Chondrocyte (in vitro differentiated cells): ENCODE measurements around the gene CCDC159. TPM values are rescaled to one million over a fixed set of nuclear protein-coding genes. Genes with fewer than 3 reads are reported as not detected.

Source experiments
- DNase-seq: peaks from one replicate; pipeline ENCODE4 v3.0.0; 2021; ENCODE audit warnings: mixed read lengths, low spot score
- H3K27ac Mint-ChIP-seq: one replicate; pipeline ENCODE4 v1.8.0; 2021; ENCODE audit warnings: mild to moderate bottlenecking, moderate library complexity, mixed read lengths; ENCODE audit not compliant: unreplicated experiment
- H3K27me3 Mint-ChIP-seq: 2 replicates; pipeline ENCODE4 v1.8.0; 2021; ENCODE audit warnings: low read depth, mixed read lengths
- H3K36me3 Mint-ChIP-seq: 2 replicates; pipeline ENCODE4 v1.8.0; 2021; ENCODE audit warnings: low read depth, mixed read lengths
- H3K4me1 Mint-ChIP-seq: 2 replicates; pipeline ENCODE4 v1.8.0; 2021; ENCODE audit warnings: low read depth, mild to moderate bottlenecking, mixed read lengths
- H3K4me3 Mint-ChIP-seq: one replicate; pipeline ENCODE4 v1.8.0; 2021; ENCODE audit warnings: mild to moderate bottlenecking, moderate library complexity, mixed read lengths; ENCODE audit not compliant: unreplicated experiment
- H3K9me3 Mint-ChIP-seq: 2 replicates; pipeline ENCODE4 v1.8.0; 2021; ENCODE audit warnings: low read depth, mixed read lengths
- total RNA-seq: library from RNA; stranded (reverse); gene quantifications from 3 replicates; pipeline ENCODE4 v1.2.1, GENCODE V29; 2021
- TF ChIP-seq, protein P1 (sequence below): fragments of 200-600 bp; sonication (generic); IDR thresholded peaks from 2 replicates; pipeline ENCODE4 v1.5.0; 2021; ENCODE audit warnings: antibody characterized with exemption, mild to moderate bottlenecking, moderate library complexity

CCDC159 gene
- total RNA-seq, 1 donor from 2014 or later: 20.5 TPM

DNA sequence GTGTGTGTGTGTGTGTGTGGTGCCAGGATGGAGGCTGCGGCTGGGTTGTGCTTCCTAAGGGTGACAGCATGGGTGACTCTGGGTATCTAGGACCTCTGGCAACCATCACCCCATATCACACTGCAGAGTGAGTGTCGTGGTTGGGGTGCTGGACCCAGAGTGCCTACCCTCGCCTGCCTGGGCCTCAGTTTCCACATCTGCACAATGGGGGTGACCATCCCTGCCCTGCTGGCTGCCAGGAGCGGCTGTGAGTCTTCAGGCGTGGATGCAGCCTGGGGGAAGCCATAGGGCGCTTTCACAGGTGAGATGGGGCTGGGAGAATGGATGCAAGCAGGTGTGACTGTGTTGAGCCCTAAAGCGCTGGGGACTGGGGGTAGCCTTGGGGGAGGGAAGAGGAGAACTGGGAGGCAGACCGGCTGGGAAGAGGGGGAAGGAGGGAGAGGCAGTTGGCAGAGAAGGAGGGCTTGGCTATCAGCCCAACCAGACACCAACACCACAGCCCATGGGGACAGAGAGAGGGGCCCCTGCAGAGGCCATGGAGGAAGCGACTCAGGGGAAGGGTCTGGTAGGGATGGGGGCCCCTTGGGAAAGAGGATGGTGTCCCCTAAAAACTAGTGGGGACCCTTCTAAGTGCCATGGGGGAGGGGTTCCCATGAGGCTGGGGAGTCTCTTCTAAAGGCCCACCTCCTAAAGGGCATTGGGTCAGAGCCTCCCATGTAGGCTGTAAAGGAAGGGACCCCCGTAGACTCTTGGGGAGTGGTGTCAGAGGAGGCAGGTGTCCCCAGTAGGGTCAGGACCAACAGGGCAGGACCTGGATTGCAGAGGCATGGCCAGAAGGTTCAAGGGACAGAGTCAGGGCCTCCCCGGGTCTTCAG is 10.6 kb downstream of the CCDC159 start:
- DNase-seq: no peak
- Mint-ChIP-seq H3K9me3 (no peaks in the 10 kb centered on the region), H3K27me3 (no peaks in the 10 kb centered on the region), H3K4me1 (peaks cover 18% of the 10 kb centered on the region), H3K36me3 (peaks cover 19% of the 10 kb centered on the region), H3K4me3 (peak overlapping the region; percentile 83), H3K27ac (no peak overlapping the region)
- TF ChIP-seq, protein P1, sequence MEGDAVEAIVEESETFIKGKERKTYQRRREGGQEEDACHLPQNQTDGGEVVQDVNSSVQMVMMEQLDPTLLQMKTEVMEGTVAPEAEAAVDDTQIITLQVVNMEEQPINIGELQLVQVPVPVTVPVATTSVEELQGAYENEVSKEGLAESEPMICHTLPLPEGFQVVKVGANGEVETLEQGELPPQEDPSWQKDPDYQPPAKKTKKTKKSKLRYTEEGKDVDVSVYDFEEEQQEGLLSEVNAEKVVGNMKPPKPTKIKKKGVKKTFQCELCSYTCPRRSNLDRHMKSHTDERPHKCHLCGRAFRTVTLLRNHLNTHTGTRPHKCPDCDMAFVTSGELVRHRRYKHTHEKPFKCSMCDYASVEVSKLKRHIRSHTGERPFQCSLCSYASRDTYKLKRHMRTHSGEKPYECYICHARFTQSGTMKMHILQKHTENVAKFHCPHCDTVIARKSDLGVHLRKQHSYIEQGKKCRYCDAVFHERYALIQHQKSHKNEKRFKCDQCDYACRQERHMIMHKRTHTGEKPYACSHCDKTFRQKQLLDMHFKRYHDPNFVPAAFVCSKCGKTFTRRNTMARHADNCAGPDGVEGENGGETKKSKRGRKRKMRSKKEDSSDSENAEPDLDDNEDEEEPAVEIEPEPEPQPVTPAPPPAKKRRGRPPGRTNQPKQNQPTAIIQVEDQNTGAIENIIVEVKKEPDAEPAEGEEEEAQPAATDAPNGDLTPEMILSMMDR: no peak

DNA sequence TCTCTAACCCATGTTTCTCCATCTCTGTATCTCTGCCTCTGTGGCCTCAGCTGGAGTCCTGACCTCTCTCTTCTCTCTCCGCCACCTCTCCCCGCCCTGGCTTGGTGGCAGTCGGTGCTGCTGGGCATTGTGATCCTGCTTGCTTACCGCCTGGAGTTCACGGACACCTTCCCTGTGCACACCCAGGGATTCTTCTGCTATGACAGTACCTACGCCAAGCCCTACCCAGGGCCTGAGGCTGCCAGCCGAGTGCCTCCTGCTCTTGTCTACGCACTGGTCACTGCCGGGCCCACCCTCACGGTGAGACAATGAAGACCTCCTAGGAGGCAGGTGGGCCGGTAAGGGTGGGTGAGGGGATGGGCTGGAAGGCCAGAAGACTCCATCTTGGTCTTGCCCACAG is 13.1 kb downstream of the CCDC159 start:
- H3K27me3 Mint-ChIP-seq: no peaks in the 10 kb centered on the region
- TF ChIP-seq, protein P1: no peak

DNA sequence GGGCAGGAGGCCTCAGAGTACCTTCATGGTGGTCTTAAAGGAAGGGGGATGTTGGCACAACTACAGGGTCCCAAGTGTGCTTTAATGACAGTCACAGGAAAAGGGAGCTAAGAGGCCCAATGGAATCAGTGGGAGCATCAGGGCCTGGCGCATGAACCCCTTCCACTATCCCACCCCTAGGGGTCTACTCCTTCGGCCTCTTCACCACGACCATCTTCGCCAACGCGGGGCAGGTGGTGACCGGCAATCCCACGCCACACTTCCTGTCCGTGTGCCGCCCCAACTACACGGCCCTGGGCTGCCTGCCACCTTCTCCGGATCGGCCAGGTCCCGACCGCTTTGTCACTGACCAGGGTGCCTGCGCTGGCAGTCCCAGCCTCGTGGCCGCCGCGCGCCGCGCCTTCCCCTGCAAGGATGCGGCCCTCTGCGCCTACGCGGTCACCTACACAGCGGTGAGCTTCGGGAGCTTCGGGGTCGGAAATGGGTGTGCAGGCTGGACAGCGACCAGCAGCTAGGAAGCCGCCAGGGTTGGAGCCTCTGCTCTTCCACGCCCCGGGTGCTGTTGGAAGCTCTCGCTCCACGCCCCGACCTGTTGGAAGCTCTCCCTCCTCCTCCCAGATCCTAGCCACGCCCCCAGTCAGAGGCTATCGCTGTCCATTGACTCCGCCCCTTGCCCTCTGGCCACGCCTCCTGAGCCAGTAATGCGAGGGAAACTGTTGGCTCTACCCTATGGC is 14.9 kb downstream of the CCDC159 start:
- Mint-ChIP-seq H3K36me3 (peaks cover 31% of the 10 kb centered on the region), H3K9me3 (no peaks in the 10 kb centered on the region), H3K27ac (no peak overlapping the region), H3K4me3 (no peak overlapping the region), H3K4me1 (peaks cover 11% of the 10 kb centered on the region), H3K27me3 (no peaks in the 10 kb centered on the region)
- TF ChIP-seq, protein P1: no peak
- DNase-seq: no peak

More for the DNA sequence above, 13.1 kb downstream of the CCDC159 start:
- Mint-ChIP-seq H3K4me1 (peaks cover 18% of the 10 kb centered on the region), H3K9me3 (no peaks in the 10 kb centered on the region), H3K4me3 (no peak overlapping the region), H3K27ac (no peak overlapping the region), H3K36me3 (peaks cover 28% of the 10 kb centered on the region)
- DNase-seq: no peak

DNA sequence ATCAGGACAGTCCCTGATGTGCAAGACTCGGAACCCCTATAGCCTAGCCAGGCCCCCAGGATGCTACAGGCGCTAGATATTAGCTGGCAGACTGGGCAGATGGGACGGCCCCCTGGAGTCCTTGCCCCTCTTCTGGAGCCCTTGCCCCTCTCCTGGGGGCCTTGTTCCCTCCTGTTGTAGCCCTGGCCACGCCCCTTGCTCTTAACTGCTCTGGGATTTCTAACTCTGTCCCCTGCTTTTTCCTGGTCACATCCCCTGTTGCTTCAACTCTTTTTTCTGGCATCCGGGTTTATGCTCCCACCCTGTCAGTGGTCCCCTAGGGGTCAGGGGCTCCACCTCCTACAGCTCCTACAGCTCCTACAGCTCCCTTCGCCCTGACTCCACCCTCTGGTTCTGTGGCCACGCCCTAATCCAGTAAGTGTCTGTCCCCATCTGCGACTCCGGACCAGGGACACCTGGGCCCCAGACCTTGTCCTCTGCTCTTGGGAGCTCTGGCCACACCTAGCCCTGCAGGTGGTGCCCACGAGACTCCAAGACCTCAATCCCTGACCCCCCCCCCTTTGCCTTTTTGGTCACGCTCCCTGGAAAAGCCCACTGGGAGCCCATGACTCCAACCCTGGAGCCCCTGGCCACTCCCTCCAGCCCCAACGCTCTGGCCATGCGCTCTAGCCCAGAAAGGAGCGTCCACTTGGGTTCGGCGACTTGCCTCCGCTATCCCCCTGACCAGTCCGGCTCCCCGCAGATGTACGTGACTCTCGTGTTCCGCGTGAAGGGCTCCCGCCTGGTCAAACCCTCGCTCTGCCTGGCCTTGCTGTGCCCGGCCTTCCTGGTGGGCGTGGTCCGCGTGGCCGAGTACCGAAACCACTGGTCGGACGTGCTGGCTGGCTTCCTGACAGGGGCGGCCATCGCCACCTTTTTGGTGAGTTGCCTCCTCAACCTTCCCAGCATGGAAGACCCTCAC is 15.7 kb downstream of the CCDC159 start:
- H3K4me3 Mint-ChIP-seq: no peak overlapping the region
- H3K27me3 Mint-ChIP-seq: no peaks in the 10 kb centered on the region
- H3K9me3 Mint-ChIP-seq: no peaks in the 10 kb centered on the region
- DNase-seq: no peak
- H3K4me1 Mint-ChIP-seq: peaks cover 2% of the 10 kb centered on the region
- no peak overlapping the region for H3K27ac Mint-ChIP-seq
- TF ChIP-seq, protein P1: no peak
- peaks cover 31% of the 10 kb centered on the region for H3K36me3 Mint-ChIP-seq
